GM12801 (cell line): Measurements from ENCODE around the gene EYA2.

Experiments
- TF ChIP-seq, protein P1 (sequence below): IDR thresholded peaks from one replicate; pipeline ENCODE4 v1.5.1; 2011; ENCODE audit warnings: control low read depth; ENCODE audit not compliant: insufficient read length; ENCODE audit errors: extremely low read depth

Gene EYA2

DNA sequence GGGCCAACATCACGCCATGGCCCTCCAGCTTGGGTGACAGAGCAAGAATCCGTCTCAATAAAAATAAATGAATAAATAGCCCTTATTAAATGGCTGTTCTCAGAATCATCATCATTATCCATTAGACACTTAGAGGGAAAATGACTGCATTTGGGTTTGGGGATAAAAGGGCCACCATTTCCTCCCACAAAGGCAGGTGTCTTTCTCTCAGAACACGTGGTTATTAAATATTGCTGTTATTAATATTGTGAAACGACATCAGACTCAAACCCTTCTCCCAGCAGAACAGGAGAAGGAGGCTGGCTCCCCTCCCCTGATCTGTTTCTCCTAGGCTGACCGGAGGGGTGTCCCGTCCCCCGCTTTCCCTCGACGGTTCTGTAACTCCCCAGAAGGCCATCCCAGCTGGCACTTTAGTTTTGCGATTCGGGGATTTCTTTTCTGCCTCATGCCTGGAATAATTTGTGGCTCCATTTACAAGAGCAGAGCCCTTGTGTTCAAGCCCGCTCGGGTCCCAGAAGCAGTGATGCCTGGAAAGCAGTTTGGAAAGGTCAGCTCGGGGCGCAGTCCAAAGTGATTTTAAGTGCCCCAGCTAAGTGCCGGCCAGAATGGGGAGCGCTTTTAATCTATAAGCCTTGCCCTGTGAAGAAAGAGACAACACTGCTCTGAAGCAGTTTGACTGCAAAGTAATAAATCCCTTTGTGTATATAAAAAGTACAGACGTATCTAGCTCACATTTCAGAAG, 41.9 kb downstream of the EYA2 start:
- TF ChIP-seq, protein P1, sequence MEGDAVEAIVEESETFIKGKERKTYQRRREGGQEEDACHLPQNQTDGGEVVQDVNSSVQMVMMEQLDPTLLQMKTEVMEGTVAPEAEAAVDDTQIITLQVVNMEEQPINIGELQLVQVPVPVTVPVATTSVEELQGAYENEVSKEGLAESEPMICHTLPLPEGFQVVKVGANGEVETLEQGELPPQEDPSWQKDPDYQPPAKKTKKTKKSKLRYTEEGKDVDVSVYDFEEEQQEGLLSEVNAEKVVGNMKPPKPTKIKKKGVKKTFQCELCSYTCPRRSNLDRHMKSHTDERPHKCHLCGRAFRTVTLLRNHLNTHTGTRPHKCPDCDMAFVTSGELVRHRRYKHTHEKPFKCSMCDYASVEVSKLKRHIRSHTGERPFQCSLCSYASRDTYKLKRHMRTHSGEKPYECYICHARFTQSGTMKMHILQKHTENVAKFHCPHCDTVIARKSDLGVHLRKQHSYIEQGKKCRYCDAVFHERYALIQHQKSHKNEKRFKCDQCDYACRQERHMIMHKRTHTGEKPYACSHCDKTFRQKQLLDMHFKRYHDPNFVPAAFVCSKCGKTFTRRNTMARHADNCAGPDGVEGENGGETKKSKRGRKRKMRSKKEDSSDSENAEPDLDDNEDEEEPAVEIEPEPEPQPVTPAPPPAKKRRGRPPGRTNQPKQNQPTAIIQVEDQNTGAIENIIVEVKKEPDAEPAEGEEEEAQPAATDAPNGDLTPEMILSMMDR: no peak

DNA sequence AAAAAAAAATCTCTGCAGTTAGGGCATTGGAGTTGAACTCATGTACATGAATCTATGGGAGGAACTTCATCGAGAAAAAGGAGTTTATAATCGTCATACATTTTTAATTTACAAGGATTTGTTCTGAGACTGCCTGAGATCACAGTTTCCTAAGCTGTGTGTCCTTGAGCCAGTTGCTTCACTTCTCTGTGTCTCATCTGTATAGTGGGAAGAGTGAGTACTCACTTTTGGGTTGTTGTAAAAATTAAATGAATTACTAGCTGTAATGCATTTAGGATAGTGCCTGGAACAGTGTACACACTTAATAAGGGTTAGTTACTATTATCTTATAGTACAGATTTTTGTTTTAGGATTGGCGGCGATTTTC, 42.5 kb downstream of the EYA2 start:
- TF ChIP-seq, protein P1: no peak

DNA sequence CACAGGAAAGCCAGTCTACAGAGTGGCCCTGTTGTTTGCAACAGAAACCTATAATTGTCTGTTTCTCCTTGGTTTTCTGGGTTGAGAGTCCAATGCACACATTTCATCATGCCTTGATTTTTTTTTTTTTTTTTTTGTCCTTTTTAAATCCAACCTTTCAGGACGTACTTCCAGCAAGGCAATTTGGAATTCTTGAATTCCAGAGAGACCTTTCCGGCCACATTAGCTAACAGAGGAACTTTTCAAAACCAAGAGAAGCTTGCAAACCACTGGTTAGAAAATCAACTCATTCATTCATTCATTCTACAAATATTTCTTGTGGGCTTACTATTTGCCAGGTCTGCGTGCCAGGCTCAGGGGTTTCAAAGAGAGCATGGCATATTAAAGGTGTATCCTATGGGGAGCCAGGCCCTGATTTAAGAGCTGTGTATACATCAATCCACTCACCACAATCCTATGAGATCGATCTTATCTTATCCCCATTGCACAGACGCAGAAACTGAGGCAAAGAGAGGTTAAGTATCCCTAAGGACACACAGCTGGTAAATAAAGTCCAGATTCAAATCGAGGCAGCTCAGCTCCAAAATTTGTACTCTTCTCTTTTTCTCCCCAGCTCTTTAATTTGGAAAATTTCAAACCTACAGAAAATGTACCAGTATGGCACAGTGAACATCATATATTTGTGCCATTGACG, 43.0 kb downstream of the EYA2 start:
- TF ChIP-seq, protein P1: no peak

DNA sequence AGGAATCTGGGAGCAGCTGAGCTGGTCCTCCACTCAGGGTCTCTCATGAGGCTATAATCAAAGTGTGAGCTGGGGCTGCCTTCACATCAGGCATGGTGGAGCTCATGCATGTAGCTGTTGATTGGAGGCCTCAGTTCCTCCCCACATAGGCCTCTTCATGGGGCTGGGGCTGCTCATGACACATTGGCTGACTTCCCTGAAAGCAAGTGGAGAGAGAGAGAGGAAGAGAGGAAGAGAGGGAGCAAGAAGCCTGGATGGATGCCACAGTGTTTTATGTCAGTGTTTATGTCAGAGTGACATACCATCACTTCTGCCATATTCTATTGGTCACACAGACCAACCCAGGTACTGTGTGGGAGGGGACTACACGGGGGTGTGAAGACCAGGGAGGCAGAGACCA, 43.8 kb downstream of the EYA2 start:
- TF ChIP-seq, protein P1: no peak

DNA sequence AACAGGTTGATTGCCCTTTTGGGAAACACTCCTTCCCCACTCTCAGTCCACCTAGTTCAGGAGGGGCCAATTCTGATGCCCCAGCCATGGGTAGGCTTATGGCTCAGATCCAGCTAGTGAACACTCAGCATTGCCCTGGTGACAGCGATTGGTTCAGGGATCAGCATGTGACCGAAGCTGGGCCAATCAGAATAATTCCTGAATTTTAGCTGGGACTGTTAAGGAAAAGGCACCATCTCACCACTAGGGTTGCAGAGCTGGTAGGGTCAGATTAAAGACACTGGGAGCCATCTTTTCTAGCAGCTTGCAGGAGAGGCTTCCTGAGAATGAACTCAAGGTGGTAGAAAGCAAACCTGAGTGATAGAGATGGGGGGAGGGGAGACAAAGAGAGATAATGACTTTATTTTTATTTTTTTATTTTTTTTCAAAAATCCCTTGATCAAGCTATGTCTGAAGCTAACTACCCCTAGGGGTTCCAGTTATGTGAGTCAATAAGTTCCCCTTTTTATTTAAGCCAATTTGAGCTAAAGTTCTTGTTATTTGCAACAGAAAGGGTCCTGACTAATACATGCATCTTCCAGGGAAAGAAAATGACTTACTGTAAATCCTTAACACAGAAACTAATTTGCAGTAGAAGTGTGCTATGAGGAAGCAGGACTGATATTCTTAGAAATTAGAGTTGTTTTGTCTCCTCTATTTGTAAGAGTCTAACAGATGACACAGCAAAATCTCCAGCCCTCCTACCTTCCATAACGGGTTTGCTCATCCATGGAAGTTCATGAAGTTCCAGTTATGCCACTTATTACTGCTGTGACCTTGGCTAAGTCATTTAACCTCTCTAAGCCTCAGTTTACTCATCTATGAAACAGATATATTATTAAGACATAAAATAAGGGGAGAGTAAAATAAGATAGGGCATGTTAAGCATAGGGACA, 44.7 kb downstream of the EYA2 start:
- TF ChIP-seq, protein P1: no peak

DNA sequence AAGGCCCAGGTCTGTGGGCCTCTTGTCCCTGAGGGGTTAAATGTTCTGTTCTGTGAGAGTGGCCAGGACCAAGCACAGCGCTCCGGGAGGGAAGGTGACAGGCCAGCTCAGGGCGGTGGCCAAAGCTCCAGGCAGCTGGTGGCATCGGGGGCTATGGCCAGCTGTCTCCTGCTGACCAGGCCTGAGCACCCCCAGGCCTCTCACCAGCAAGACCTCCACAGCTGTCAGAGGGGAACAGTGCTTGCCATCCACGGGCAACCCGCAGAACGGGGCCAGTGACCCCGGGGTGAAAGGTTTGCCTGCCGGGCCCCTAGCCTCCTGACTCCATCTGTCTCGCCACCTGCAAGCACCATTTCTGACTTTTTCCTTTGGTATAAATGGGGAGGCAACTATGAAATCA, 46.0 kb downstream of the EYA2 start:
- TF ChIP-seq, protein P1: no peak

DNA sequence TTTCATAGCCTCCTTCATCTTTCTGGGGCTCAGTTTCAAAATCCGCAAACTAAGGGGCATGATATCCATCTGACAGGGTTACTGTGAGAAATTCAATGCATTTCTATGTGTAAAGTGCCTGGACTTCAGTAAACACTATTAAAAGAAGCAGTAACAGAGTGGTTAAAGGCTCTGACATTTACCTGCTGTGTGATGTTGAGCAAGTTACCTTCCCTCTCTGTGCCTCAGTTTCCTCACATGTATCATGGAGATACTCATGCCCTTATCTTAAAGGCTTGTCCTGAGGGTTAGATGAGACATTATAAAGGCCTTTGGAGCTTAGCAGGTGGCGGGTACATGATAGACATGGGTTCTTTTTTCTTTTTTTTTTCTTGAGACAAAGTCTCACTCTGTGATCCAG, 46.8 kb downstream of the EYA2 start:
- TF ChIP-seq, protein P1: no peak
